HepG2 (cell line): ENCODE results near the gene TRPM5. TPM values are rescaled to one million over a fixed set of nuclear protein-coding genes. Genes with fewer than 3 reads are reported as not detected.

Experiments
- ATF6 ChIP-seq: sonication (generic); formaldehyde crosslinking; conservative IDR thresholded peaks from 2 replicates; pipeline ENCODE4 v1.4.0; 2020; ENCODE audit warnings: missing genetic modification reagents
- BCL3 ChIP-seq: sonication (generic); formaldehyde crosslinking; IDR thresholded peaks from 2 replicates; pipeline ENCODE4 v1.5.1; 2020; ENCODE audit warnings: mild to moderate bottlenecking, missing genetic modification reagents, moderate library complexity
- CC2D1A ChIP-seq: sonication (generic); formaldehyde crosslinking; IDR thresholded peaks from 2 replicates; pipeline ENCODE4 v1.8.1; 2023; ENCODE audit warnings: mild to moderate bottlenecking, missing genetic modification reagents
- CENPX ChIP-seq: sonication (generic); formaldehyde crosslinking; IDR thresholded peaks from 2 replicates; pipeline ENCODE4 v1.9.0; 2021; ENCODE audit warnings: mild to moderate bottlenecking, missing genetic modification reagents, moderate library complexity
- DMAP1 ChIP-seq: IDR thresholded peaks from 2 replicates; pipeline ENCODE4 v1.6.1; 2016
- EHMT2 ChIP-seq: fragments of 200-600 bp; sonication (generic); IDR thresholded peaks from 2 replicates; pipeline ENCODE4 v1.7.0; 2017; ENCODE audit warnings: antibody characterized with exemption, low read depth, low read length, borderline replicate concordance
- GATAD1 ChIP-seq: IDR thresholded peaks from 2 replicates; pipeline ENCODE4 v1.6.1; 2016; ENCODE audit warnings: missing genetic modification reagents, missing compliant biosample characterization
- HDAC6 ChIP-seq: fragments of 200-600 bp; sonication (generic); IDR thresholded peaks from 2 replicates; pipeline ENCODE4 v1.7.0; 2017; ENCODE audit warnings: mild to moderate bottlenecking, antibody characterized with exemption, low read length, low read depth
- KAT7 ChIP-seq: IDR thresholded peaks from 2 replicates; pipeline ENCODE4 v1.6.1; 2018; ENCODE audit warnings: borderline replicate concordance, missing compliant biosample characterization
- MATR3 ChIP-seq: sonication (generic); formaldehyde crosslinking; IDR thresholded peaks from 2 replicates; pipeline ENCODE4 v1.4.0; 2020; ENCODE audit warnings: missing genetic modification reagents
- MAX ChIP-seq: IDR thresholded peaks from 2 replicates; pipeline ENCODE4 v1.6.1; 2012; ENCODE audit warnings: inconsistent platforms
- NCOR1 ChIP-seq: fragments of 200-600 bp; sonication (generic); IDR thresholded peaks from 2 replicates; pipeline ENCODE4 v1.7.0; 2017; ENCODE audit warnings: antibody characterized with exemption, low read length, borderline replicate concordance
- NFIC ChIP-seq: IDR thresholded peaks from 2 replicates; pipeline ENCODE4 v1.6.1; 2012; ENCODE audit warnings: mild to moderate bottlenecking, low read length, inconsistent platforms
- NR1H2 ChIP-seq: sonication (generic); formaldehyde crosslinking; IDR thresholded peaks from 2 replicates; pipeline ENCODE4 v1.8.1; 2022; ENCODE audit warnings: low read depth, missing genetic modification reagents, borderline replicate concordance
- POLR2AphosphoS5 ChIP-seq: IDR thresholded peaks from 2 replicates; pipeline ENCODE4 v1.6.1; 2012; ENCODE audit warnings: low read depth, low read length
- RARA ChIP-seq: IDR thresholded peaks from 2 replicates; pipeline ENCODE4 v1.6.1; 2016; ENCODE audit warnings: missing genetic modification reagents, missing compliant biosample characterization
- SMAD1 ChIP-seq: sonication (generic); formaldehyde crosslinking; IDR thresholded peaks from 2 replicates; pipeline ENCODE4 v1.4.0; 2020; ENCODE audit warnings: missing genetic modification reagents, low read depth, mild to moderate bottlenecking, borderline replicate concordance
- SMARCE1 ChIP-seq: fragments of 450-650 bp; IDR thresholded peaks from 2 replicates; pipeline ENCODE4 v1.6.1; 2017; ENCODE audit warnings: borderline replicate concordance
- TMF1 ChIP-seq: sonication (generic); formaldehyde crosslinking; IDR thresholded peaks from 2 replicates; pipeline ENCODE4 v1.8.1; 2022; ENCODE audit warnings: low read depth, missing genetic modification reagents
- ZNF235 ChIP-seq: sonication (generic); formaldehyde crosslinking; IDR thresholded peaks from 2 replicates; pipeline ENCODE4 v1.8.1; 2023; ENCODE audit warnings: mild to moderate bottlenecking, missing genetic modification reagents, borderline replicate concordance
- ZNF552 ChIP-seq: sonication (generic); formaldehyde crosslinking; IDR thresholded peaks from 2 replicates; pipeline ENCODE4 v1.9.0; 2022; ENCODE audit warnings: missing genetic modification reagents, mild to moderate bottlenecking, borderline replicate concordance
- ZNF569 ChIP-seq: sonication (generic); formaldehyde crosslinking; IDR thresholded peaks from 2 replicates; pipeline ENCODE4 v1.5.0; 2020; ENCODE audit warnings: mild to moderate bottlenecking, missing genetic modification reagents, moderate library complexity, borderline replicate concordance
- polyA plus RNA-seq, 8 experiments: library from polyadenylated mRNA; depleted of rRNA in 3 of 8; stranded (reverse) in 7 of 8; unstranded in 1 of 8; fragments of >200 nt; fragmentation: Illumina TruSeq in 4 of 8; extraction: Trizol in 4 of 8; gene quantifications; 2 replicates each; pipeline versions ENCODE4 v1.2.1 to v1.2.3, GENCODE V29; 2011 to 2016; ENCODE audit warnings: low read depth in 4 of 8, missing spikeins in 1 of 8, mixed read lengths in 1 of 8; ENCODE audit not compliant: insufficient read depth in 1 of 8
- total RNA-seq, 5 experiments: library from RNA; depleted of rRNA; stranded (reverse); fragments of >200 nt; fragmentation: Illumina TruSeq; extraction: Trizol; gene quantifications; 2 replicates each; pipeline ENCODE4 v1.2.3, GENCODE V29; 2016; ENCODE audit warnings: low read depth in 1 of 5
- TF ChIP-seq, protein P1 (sequence below): sonication (generic); formaldehyde crosslinking; IDR thresholded peaks from 2 replicates; pipeline ENCODE4 v1.4.0; 2020; ENCODE audit warnings: missing genetic modification reagents, borderline replicate concordance
- TF ChIP-seq, protein P2 (sequence below): IDR thresholded peaks from 2 replicates; pipeline ENCODE4 v1.6.1; 2016; ENCODE audit warnings: low read depth, borderline replicate concordance
- TF ChIP-seq, protein P3 (sequence below): sonication (generic); formaldehyde crosslinking; IDR thresholded peaks from 2 replicates; pipeline ENCODE4 v1.5.0; 2020; ENCODE audit warnings: missing genetic modification reagents

The TRPM5 gene
- total and polyA plus RNA-seq, 2 of the 13 experiments (the other 11 are each of a cell fraction or from before 2014, with no cell fraction given) = 0.12 TPM; not detected in 1

DNA sequence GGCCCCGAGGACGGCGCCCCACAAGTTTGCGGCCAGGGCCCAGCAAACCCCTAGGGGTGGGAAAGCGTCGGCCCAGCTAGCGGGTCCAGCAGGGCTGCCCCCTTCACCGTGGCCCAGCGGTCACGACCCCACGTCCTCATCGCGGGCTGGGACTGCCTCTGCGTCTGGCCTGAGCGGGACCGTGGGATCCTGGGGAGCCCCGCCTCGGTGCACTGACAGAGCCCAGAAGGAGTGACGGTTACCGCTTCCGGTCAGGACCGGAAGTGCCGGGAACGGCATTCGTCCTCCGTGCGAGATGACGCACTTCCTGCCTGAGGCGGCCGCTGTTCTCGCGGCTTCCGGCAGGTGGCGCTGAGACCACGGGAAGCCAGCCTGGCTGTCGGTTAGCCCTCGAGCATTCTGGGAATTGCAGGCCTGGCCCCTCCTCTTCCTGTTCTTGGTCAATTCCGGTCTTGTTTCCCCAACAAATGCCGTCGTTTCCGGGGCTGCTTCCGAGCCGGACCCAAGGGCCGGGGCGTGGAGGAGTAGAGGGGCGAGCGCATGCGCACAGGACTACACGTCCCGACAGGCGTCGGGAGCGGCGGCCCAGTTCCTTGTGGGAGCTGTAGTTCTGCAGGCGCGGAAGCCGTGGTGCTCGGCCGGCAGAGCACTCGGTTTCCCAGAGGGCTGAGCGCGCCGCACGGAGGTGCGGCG is 44.1 kb downstream of the TRPM5 start, which contains the start of gene TSSC4 (continued):
- TF ChIP-seq ZNF552 = peak; percentile 85; the same call in 1 of the 2 replicates
- 0 out of 2 replicates have a peak, but pooled peaks have one; percentile 16 for TF ChIP-seq MATR3
- 0 out of 2 replicates have a peak, but pooled peaks have one; percentile 32 for TF ChIP-seq NCOR1
- no peak for TF ChIP-seq RARA (CRISPR knock-in tag)
- no peak for TF ChIP-seq ZNF569 (CRISPR knock-in tag)
- TF ChIP-seq DMAP1 (CRISPR knock-in tag) = peak; percentile 71; the same call in 1 of the 2 replicates
- peak; percentile 94 for TF ChIP-seq KAT7 (CRISPR knock-in tag)
- no peak for TF ChIP-seq NR1H2 (CRISPR knock-in tag)
- no peak for TF ChIP-seq SMARCE1
- peak; percentile 81 for TF ChIP-seq POLR2AphosphoS5
- TF ChIP-seq, protein P1, sequence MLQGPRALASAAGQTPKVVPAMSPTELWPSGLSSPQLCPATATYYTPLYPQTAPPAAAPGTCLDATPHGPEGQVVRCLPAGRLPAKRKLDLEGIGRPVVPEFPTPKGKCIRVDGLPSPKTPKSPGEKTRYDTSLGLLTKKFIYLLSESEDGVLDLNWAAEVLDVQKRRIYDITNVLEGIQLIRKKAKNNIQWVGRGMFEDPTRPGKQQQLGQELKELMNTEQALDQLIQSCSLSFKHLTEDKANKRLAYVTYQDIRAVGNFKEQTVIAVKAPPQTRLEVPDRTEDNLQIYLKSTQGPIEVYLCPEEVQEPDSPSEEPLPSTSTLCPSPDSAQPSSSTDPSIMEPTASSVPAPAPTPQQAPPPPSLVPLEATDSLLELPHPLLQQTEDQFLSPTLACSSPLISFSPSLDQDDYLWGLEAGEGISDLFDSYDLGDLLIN (CRISPR knock-in tag) = 0 out of 2 replicates have a peak, but pooled peaks have one; percentile 20
- TF ChIP-seq BCL3 = no peak
- TF ChIP-seq HDAC6 = no peak
- no peak for TF ChIP-seq ATF6 (CRISPR knock-in tag)
- peak; percentile 84 for TF ChIP-seq MAX
- TF ChIP-seq CENPX (CRISPR knock-in tag) = no peak
- TF ChIP-seq, protein P2, sequence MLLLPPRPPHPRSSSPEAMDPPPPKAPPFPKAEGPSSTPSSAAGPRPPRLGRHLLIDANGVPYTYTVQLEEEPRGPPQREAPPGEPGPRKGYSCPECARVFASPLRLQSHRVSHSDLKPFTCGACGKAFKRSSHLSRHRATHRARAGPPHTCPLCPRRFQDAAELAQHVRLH = peak; percentile 80
- TF ChIP-seq NFIC = no peak
- peak; percentile 86; the same call in 1 of the 2 replicates for TF ChIP-seq SMAD1 (CRISPR knock-in tag)
- peak; percentile 96 for TF ChIP-seq GATAD1 (CRISPR knock-in tag)
- TF ChIP-seq EHMT2 = no peak
- TF ChIP-seq, protein P3, sequence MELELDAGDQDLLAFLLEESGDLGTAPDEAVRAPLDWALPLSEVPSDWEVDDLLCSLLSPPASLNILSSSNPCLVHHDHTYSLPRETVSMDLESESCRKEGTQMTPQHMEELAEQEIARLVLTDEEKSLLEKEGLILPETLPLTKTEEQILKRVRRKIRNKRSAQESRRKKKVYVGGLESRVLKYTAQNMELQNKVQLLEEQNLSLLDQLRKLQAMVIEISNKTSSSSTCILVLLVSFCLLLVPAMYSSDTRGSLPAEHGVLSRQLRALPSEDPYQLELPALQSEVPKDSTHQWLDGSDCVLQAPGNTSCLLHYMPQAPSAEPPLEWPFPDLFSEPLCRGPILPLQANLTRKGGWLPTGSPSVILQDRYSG (CRISPR knock-in tag) = no peak
- TF ChIP-seq CC2D1A (CRISPR knock-in tag) = no peak
- TF ChIP-seq TMF1 = no peak
- no peak; the same call in 1 of the 2 replicates for TF ChIP-seq ZNF235
